ENCODE data around the gene CD99.
"Not testable (repeated sequence)": the region's sequence is repeated elsewhere in the genome, so short reads cannot be mapped to it uniquely, and the experiment has no call there.

Gene CD99

GRCh38 chrX:2690856-2691542 is at the start of gene CD99:
Gene CD99, plus strand, starts transcription at chrX:2691295. Its CDS starts 66 bp downstream, at chrX:2691361.
- peak; percentile 96 to 99 (median 98) for DNase-seq

DNA sequence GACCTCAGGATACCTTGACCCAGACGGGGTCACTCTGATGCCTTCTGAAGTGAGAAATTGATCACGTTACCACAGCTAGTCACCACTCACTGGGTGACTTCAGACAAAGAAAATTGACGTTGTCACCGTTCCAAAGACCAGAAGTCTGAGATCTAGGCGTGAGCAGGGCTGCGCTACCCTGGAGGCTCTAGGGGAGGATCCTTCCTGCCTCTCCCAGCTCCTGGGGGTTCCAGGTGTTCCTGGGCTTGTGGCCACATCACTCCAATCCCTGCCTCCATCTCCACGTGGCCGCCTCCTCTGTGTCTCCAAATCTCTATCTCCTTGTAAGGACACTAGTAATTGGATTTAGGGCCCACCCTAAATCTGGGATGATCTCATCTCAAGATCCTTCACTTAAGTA is 48.9 kb upstream of the CD99 start:
- no peak for DNase-seq

GRCh38 chrX:2642791-2643190 is 48.3 kb upstream of the CD99 start:
- DNase-seq = no peak

GRCh38 chrX:2643880-2644279 is 47.2 kb upstream of the CD99 start:
- peak; percentile 40 to 49 (median 44) for DNase-seq

GRCh38 chrX:2645563-2645962 is 45.5 kb upstream of the CD99 start:
- no peak for DNase-seq

GRCh38 chrX:2647627-2648026 is 43.5 kb upstream of the CD99 start:
- no peak for DNase-seq

DNA sequence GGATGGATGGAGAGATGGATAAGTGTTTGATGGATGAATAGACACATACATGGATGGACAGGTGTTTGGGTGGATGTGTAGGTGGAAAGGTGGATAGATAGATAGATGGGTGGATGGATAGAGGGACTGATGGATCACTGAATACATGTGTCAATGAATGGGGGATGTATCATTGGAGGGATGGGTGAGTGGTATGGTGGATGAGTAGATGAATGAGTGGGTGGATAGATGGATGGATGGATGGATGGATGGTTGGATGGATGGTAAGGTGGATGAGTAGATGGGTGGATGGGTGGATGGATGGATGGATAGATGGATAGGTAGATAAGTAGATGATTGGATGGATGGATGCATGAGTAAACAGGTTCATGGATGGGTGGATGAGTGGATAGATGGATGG is 41.1 kb upstream of the CD99 start:
- DNase-seq = no peak

- no peak for DNase-seq
Measured at GRCh38 chrX:2650865-2651264, 40.2 kb upstream of the CD99 start.

DNA sequence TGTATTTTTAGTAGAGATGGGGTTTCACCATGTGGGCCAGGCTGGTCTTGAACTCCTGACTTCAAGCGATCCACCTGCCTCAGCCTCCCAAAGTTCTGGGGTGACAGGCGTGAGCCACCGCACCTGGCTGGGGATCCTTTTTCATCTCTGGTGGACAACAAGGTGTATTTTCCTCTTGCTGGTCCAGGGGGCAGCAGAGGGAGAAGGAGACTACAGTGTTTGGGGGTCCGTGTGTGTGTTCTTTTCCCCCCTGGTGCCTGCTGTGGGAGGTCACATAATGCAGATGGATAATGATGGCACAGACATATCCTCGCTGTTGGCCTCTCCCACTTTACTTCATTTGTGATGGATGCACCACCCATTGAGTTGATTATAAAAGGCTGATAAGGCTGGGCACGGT is 39.0 kb upstream of the CD99 start:
- no peak for DNase-seq

- DNase-seq = no peak
Measured at GRCh38 chrX:2654436-2655340, 36.4 kb upstream of the CD99 start.

DNA sequence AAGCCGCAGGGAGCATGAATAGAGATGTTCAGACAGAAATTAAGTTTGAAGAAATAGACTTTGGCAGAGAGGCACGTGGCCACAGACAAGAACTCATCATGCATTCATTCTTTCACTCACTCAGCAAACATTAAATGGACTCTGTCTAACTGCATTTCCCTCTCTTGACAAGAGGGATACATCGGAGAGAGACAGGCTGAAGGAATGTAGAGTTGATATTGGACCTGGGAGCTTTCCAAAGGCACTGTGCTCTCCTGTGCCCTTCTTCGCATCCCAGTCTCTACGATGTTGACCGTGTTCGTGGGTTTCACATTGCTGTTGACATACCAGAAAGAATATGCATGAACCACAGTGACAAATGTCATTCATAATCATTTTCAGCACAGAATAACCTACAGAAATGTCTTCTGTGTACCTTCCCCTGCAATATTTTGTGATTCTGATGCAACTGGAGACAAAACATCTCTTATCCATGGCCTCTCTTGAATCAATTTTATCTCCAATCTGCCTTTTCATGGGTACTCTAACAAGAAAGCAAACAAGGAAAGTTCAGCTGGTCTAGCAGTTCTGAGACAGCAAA is 34.7 kb upstream of the CD99 start:
- no peak for DNase-seq

- DNase-seq = no peak
Measured at GRCh38 chrX:2657532-2658113, 33.5 kb upstream of the CD99 start.

- DNase-seq = peak; percentile 25 to 43 (median 42)
Measured at GRCh38 chrX:2658585-2659292, 32.4 kb upstream of the CD99 start.

DNA sequence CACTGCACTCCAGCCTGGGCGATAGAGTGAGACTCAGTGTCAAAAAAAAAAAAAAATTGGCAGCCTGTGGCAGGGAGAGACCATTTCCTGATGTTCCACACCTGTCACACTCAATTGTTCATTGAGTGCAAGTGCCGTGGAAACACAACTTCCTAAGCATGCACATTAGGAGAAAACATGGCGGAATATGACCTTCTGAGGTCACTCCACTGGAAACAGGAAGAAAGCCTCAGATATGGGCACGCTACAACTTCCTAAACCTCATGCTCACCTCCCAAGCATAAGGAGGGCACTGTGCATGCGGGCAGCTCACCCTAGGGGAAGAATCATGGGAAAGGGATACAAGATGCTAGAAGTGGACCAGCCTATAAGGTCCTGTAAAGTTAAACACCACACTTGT is 28.5 kb upstream of the CD99 start:
- DNase-seq = no peak

- no peak for DNase-seq
Measured at GRCh38 chrX:2664502-2664901, 26.6 kb upstream of the CD99 start.

GRCh38 chrX:2665387-2666304 is 25.4 kb upstream of the CD99 start:
- no peak for DNase-seq

- no peak for DNase-seq
Measured at GRCh38 chrX:2666491-2666890, 24.6 kb upstream of the CD99 start.

DNA sequence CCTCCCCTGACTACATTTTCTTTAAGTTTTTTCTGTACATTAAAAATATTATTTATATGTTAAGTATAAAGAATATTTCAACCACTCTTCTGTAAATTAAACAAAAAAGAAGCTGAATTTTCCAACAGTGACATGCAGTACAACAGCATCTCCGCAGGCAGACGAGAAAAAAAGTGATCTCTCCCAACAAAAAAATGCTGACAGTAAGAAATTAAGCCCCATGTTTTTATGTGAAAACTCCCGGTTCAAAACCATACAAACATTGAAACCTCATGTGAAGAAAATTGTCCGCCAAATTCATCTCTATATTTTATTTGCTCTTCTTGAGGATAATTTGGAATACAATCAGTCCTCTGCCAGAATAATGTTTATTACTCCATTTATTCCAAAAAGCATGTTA is 20.1 kb upstream of the CD99 start:
- DNase-seq = no peak

- no peak for DNase-seq
Measured at GRCh38 chrX:2672084-2672483, 19.0 kb upstream of the CD99 start.

- no peak for DNase-seq
Measured at GRCh38 chrX:2673611-2674010, 17.5 kb upstream of the CD99 start.

- DNase-seq = not testable (repeated sequence)
Measured at GRCh38 chrX:2675657-2676200, 15.4 kb upstream of the CD99 start.
